Neural crest cell (in vitro differentiated cells): Measurements from ENCODE around the gene GNG7. TPM values are rescaled to one million over a fixed set of nuclear protein-coding genes. Genes with fewer than 3 reads are reported as not detected.

Experiments
- DNase-seq: peaks from one replicate; pipeline ENCODE4 v3.0.0; 2021; ENCODE audit warnings: low read depth, mixed read lengths, low spot score
- H3K27ac Mint-ChIP-seq: one replicate; pipeline ENCODE4 v1.8.0; 2021; ENCODE audit warnings: mild to moderate bottlenecking, mixed read lengths; ENCODE audit not compliant: unreplicated experiment
- H3K27me3 Mint-ChIP-seq: 2 replicates; pipeline ENCODE4 v1.8.0; 2021; ENCODE audit warnings: low read depth, mild to moderate bottlenecking, mixed read lengths
- H3K36me3 Mint-ChIP-seq: 2 replicates; pipeline ENCODE4 v1.8.0; 2021; ENCODE audit warnings: low read depth, mild to moderate bottlenecking, mixed read lengths
- H3K4me1 Mint-ChIP-seq: 2 replicates; pipeline ENCODE4 v1.8.0; 2021; ENCODE audit warnings: mixed read lengths
- H3K4me3 Mint-ChIP-seq: one replicate; pipeline ENCODE4 v1.8.0; 2021; ENCODE audit warnings: mild to moderate bottlenecking, mixed read lengths
- H3K9me3 Mint-ChIP-seq: 2 replicates; pipeline ENCODE4 v1.8.0; 2021; ENCODE audit warnings: mixed read lengths
- CTCF ChIP-seq: fragments of 200-600 bp; sonication (generic); conservative IDR thresholded peaks from 2 replicates; pipeline ENCODE4 v1.5.0; 2021; ENCODE audit warnings: antibody characterized with exemption, mild to moderate bottlenecking
- total RNA-seq: library from RNA; stranded (reverse); gene quantifications from 2 replicates; pipeline ENCODE4 v1.2.1, GENCODE V29; 2021

Gene GNG7
- total RNA-seq, 1 donor from 2014 or later = 13.9 TPM

GRCh38 chr19:2734589-2735288, 32.2 kb upstream of the GNG7 start:
- Mint-ChIP-seq H3K36me3 (peaks cover 9% of the 10 kb centered on the region), H3K27me3 (no peaks in the 10 kb centered on the region), H3K27ac (no peak overlapping the region)

DNA sequence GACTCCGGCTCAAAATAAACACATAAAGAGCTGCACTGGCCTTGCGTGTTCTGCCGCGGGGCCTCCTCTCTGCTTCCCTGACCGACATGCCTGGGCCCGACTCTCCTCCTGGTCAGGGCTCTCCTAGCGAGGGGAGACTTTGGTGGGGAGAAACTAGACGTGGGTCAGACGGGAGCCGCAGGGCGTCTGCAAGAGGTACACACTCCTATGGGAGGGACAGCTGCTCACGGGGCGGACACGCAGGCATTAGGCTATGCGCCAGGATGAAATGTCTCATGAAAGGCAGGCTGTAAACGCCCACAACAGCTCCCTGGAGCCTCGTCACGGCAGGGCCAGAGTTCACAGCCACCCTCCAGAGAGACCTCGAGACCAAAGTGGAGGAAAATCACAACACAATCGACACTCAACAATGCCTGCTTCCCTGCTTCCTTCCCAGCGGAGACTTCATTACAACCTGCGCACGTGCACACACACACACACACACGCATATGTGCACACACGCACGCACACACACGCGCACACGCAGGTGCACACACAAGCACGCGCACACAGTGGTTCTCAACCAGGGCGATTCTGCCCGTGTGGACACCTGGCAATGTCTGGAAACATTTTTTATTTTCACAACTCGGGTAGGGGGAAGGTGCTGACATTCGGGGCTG, 31.6 kb upstream of the GNG7 start:
- Mint-ChIP-seq H3K27ac (no peak overlapping the region), H3K9me3 (no peaks in the 10 kb centered on the region), H3K4me3 (peak overlapping the region; percentile 39), H3K4me1 (peaks cover 5% of the 10 kb centered on the region), H3K27me3 (no peaks in the 10 kb centered on the region), H3K36me3 (peaks cover 9% of the 10 kb centered on the region)
- no peak for TF ChIP-seq CTCF
- DNase-seq = no peak

More at GRCh38 chr19:2734589-2735288, 32.2 kb upstream of the GNG7 start:
- Mint-ChIP-seq H3K4me1 (peaks cover 9% of the 10 kb centered on the region), H3K4me3 (no peak overlapping the region), H3K9me3 (no peaks in the 10 kb centered on the region)
- TF ChIP-seq CTCF = no peak
- no peak for DNase-seq

GRCh38 chr19:2732883-2733282, 30.4 kb upstream of the GNG7 start:
- peaks cover under 1% of the 10 kb centered on the region for H3K27me3 Mint-ChIP-seq

DNA sequence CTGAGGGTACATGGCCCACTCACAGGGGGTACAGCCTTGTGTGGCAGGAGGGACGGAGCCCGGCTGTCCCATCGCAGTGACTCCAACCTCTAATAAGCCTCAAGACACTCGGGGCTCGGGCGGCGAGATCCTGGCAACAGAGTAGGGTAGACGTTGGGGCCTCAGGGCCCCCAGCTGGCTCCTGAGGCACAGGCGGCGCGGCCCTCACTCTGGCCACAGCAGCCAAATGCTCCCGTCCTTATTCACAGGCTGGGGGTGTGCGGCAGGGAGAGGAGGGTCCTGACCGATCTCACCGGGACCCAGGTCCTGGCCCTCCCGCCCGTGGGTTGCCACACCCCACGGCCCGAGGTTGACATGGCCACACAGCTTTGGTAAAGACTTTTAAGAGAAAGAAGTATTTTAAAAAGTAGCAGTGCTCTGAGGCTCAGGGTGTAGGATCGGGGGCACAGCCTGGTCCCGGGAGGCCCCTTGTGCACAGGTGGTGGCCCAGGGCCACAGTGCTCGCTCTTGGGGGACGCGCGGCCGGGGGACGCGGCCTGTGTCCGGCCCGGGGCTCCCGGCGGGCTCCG, 29.7 kb upstream of the GNG7 start:
- Mint-ChIP-seq H3K27me3 (peaks cover 7% of the 10 kb centered on the region), H3K36me3 (peaks cover 9% of the 10 kb centered on the region), H3K27ac (no peak overlapping the region), H3K4me1 (no peaks in the 10 kb centered on the region), H3K9me3 (no peaks in the 10 kb centered on the region), H3K4me3 (no peak overlapping the region)
- TF ChIP-seq CTCF = no peak
- no peak for DNase-seq

More at GRCh38 chr19:2732883-2733282, 30.4 kb upstream of the GNG7 start:
- Mint-ChIP-seq H3K4me1 (no peaks in the 10 kb centered on the region), H3K27ac (no peak overlapping the region), H3K4me3 (no peak overlapping the region), H3K36me3 (peaks cover 9% of the 10 kb centered on the region), H3K9me3 (no peaks in the 10 kb centered on the region)
- no peak for DNase-seq
- TF ChIP-seq CTCF = no peak

DNA sequence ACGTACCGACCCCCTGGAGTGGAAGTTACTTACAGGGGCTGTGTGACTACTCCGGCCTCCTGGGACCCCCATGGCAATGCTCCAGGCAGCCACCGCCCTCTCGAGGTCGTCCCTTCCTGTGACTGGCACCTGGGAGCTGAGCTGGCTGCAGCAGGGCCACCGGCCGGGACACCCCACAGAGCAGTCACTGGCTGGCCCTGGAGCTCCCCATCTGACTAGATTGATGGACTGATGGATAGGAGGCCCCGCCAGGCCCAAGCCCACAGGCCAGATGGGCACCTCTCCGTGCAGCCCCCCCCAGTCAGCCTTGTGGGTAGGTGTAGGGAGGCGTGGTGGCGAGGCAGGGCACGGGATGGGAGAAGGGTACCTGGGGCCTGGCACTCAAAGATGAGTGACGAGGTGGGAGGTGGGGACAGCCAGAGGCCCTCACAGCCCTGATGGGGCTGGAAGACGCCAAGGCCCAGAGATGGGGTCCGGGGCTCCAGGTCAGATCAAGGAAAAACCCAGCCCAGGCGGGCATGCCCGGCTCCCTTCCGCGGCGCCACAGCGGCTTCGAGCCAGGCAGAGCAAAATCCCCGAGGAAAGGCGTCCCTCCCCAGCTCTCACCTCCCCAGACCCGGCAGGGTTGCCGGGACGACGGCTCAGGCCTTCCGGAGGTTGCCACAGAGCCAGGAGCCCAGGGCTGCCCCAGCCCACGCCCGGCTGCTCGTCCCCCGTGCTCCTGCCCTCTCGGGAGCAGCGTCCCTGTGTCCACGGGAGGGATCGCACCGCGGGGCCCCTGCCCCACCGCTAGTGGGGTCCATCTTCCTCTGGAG, 28.9 kb upstream of the GNG7 start:
- Mint-ChIP-seq H3K36me3 (peaks cover 2% of the 10 kb centered on the region), H3K27me3 (peaks cover 14% of the 10 kb centered on the region), H3K4me1 (no peaks in the 10 kb centered on the region), H3K4me3 (no peak overlapping the region), H3K27ac (no peak overlapping the region), H3K9me3 (no peaks in the 10 kb centered on the region)
- no peak for DNase-seq
- no peak for TF ChIP-seq CTCF
